A549 (cell line): ENCODE results near the gene DGUOK. TPM values are rescaled to one million over a fixed set of nuclear protein-coding genes. Genes with fewer than 3 reads are reported as not detected.
A peak's percentile ranks its signal among the peaks of the same experiment; 100 is the strongest.

Experiments used
- ATAC-seq, 2 experiments: fragments of 200-7000 bp in 1 of 2; fragments of >200 bp in 1 of 2; cut with Nextera tagmentation in 1 of 2; cut with Tn5 transposase in 1 of 2; 3 replicates each; pipeline versions ENCODE4 v1.8.0 to v1.9.1; 2018 to 2020; ENCODE audit warnings: mild to moderate bottlenecking in 1 of 2, moderate library complexity in 1 of 2
- CTCF ChIA-PET: fragments of 300-600 bp; sonication (Branson Sonifier 250); formaldehyde crosslinking; extraction: SDS; loops from one replicate; lab custom pipeline; 2021; ENCODE audit warnings: antibody characterized with exemption, inconsistent platforms; lab: Yijun Ruan, JAX
- POLR2A ChIA-PET: fragments of 350-600 bp; formaldehyde crosslinking; extraction: SDS; loops from one replicate; lab custom pipeline; 2021; ENCODE audit warnings: antibody characterized with exemption, inconsistent platforms; lab: Yijun Ruan, JAX
- DNase-seq, 2 experiments: peaks; one replicate each; pipeline versions ENCODE4 v3.0.0 to v3.0.0-alpha.2; 2011 to 2016; ENCODE audit warnings: low read depth in 1 of 2, low spot score in 1 of 2
- FAIRE-seq: peaks from 2 replicates; lab custom pipeline; 2011; peaks lifted over from hg19 to GRCh38; lab: Jason Lieb, UNC
- H3K27ac ChIP-seq, 2 experiments: fragments of >200 bp; sonication (Bioruptor Twin); formaldehyde crosslinking; 3 replicates each; pipeline ENCODE4 v1.5.1; 2016 to 2017
- H3K4me1 ChIP-seq: fragments of >200 bp; sonication (Bioruptor Twin); formaldehyde crosslinking; 3 replicates; pipeline ENCODE4 v1.6.1; 2016
- H3K4me2 ChIP-seq: fragments of >200 bp; sonication (Bioruptor Twin); formaldehyde crosslinking; 3 replicates; pipeline ENCODE4 v1.6.1; 2016
- H3K4me3 ChIP-seq: fragments of >200 bp; sonication (Bioruptor Twin); formaldehyde crosslinking; 3 replicates; pipeline ENCODE4 v1.5.1; 2016
- H3K9me3 ChIP-seq: fragments of >200 bp; sonication (Bioruptor Twin); formaldehyde crosslinking; 3 replicates; pipeline ENCODE4 v1.6.1; 2016
- BHLHE40 ChIP-seq: IDR thresholded peaks from 2 replicates; pipeline ENCODE4 v1.6.1; 2012; ENCODE audit warnings: low read depth, low read length, inconsistent platforms
- CBX2 ChIP-seq: fragments of 200-600 bp; sonication (generic); IDR thresholded peaks from 2 replicates; pipeline ENCODE4 v1.6.1; 2016; ENCODE audit warnings: low read depth, mild to moderate bottlenecking, borderline replicate concordance
- CEBPB ChIP-seq, 2 experiments: fragments of >200 bp in 1 of 2; sonication (Bioruptor Twin) in 1 of 2; formaldehyde crosslinking in 1 of 2; IDR thresholded peaks; 2 replicates each; pipeline ENCODE4 v1.6.1; 2012 to 2016
- CHD2 ChIP-seq: fragments of 150-350 bp; IDR thresholded peaks from 2 replicates; pipeline ENCODE4 v1.6.1; 2014; ENCODE audit warnings: low read length; ENCODE audit not compliant: partially characterized antibody
- EHF ChIP-seq: fragments of 250-450 bp; sonication (Bioruptor Pico); IDR thresholded peaks from 2 replicates; pipeline ENCODE4 v1.5.0; 2020; ENCODE audit warnings: mild to moderate bottlenecking
- EHMT2 ChIP-seq: fragments of 200-600 bp; sonication (generic); IDR thresholded peaks from 2 replicates; pipeline ENCODE4 v1.6.1; 2016; ENCODE audit warnings: antibody characterized with exemption, low read depth, mild to moderate bottlenecking, moderate library complexity
- HDAC2 ChIP-seq: fragments of 200-600 bp; sonication (generic); IDR thresholded peaks from 2 replicates; pipeline ENCODE4 v1.6.1; 2016
- HOXA7 ChIP-seq: fragments of 250-450 bp; sonication (Bioruptor Pico); IDR thresholded peaks from 2 replicates; pipeline ENCODE4 v1.5.0; 2020; ENCODE audit warnings: mild to moderate bottlenecking, moderate library complexity
- HOXB5 ChIP-seq: fragments of 250-450 bp; sonication (Bioruptor Pico); IDR thresholded peaks from 2 replicates; pipeline ENCODE4 v1.5.0; 2020; ENCODE audit warnings: mild to moderate bottlenecking, moderate library complexity
- KDM5A ChIP-seq: fragments of 200-600 bp; sonication (generic); IDR thresholded peaks from 2 replicates; pipeline ENCODE4 v1.6.1; 2016; ENCODE audit warnings: antibody characterized with exemption, mild to moderate bottlenecking
- MAFK ChIP-seq: fragments of 450-650 bp; IDR thresholded peaks from 2 replicates; pipeline ENCODE4 v1.6.1; 2014; ENCODE audit not compliant: partially characterized antibody
- MYC ChIP-seq: IDR thresholded peaks from 2 replicates; pipeline ENCODE4 v1.6.1; 2012; ENCODE audit warnings: mild to moderate bottlenecking, inconsistent platforms, low read length, improper control_type of control experiment, borderline replicate concordance
- NPAS2 ChIP-seq: fragments of 250-450 bp; sonication (Bioruptor Pico); IDR thresholded peaks from 2 replicates; pipeline ENCODE4 v1.8.0; 2022; ENCODE audit warnings: mild to moderate bottlenecking, moderate library complexity, borderline replicate concordance
- PBX3 ChIP-seq: IDR thresholded peaks from 2 replicates; pipeline ENCODE4 v1.6.1; 2012
- PHF8 ChIP-seq: fragments of 200-600 bp; sonication (generic); IDR thresholded peaks from 2 replicates; pipeline ENCODE4 v1.6.1; 2016; ENCODE audit warnings: low read depth, mild to moderate bottlenecking, antibody characterized with exemption, moderate library complexity, borderline replicate concordance
- POLR2A ChIP-seq: IDR thresholded peaks from 2 replicates; pipeline ENCODE4 v1.6.1; 2012; ENCODE audit warnings: mild to moderate bottlenecking, low read length
- RARB ChIP-seq: fragments of 250-450 bp; sonication (Bioruptor Pico); IDR thresholded peaks from 2 replicates; pipeline ENCODE4 v1.8.0; 2021; ENCODE audit warnings: mild to moderate bottlenecking, moderate library complexity
- RCOR1 ChIP-seq: fragments of 150-350 bp; IDR thresholded peaks from 2 replicates; pipeline ENCODE4 v1.6.1; 2014; ENCODE audit warnings: antibody characterized with exemption, low read length, low read depth
- REST ChIP-seq: fragments of 200-600 bp; sonication (generic); IDR thresholded peaks from 2 replicates; pipeline ENCODE4 v1.6.1; 2016; ENCODE audit warnings: antibody characterized with exemption, mild to moderate bottlenecking, moderate library complexity
- RNF2 ChIP-seq: fragments of 200-600 bp; sonication (generic); IDR thresholded peaks from 2 replicates; pipeline ENCODE4 v1.6.1; 2016; ENCODE audit warnings: low read depth, mild to moderate bottlenecking, antibody characterized with exemption, moderate library complexity, borderline replicate concordance
- SMC3 ChIP-seq: fragments of >200 bp; sonication (Bioruptor Twin); formaldehyde crosslinking; IDR thresholded peaks from 3 replicates; pipeline ENCODE4 v1.6.1; 2018; ENCODE audit warnings: inconsistent platforms
- ZFP36 ChIP-seq: fragments of 450-650 bp; IDR thresholded peaks from 2 replicates; pipeline ENCODE4 v1.6.1; 2014; ENCODE audit warnings: borderline replicate concordance; ENCODE audit not compliant: partially characterized antibody
- ZNF302 ChIP-seq: fragments of 250-450 bp; sonication (Bioruptor Pico); IDR thresholded peaks from 2 replicates; pipeline ENCODE4 v1.9.0; 2021; ENCODE audit warnings: inconsistent platforms, mild to moderate bottlenecking, moderate library complexity
- WGBS: methylation state at CpG from one replicate; pipeline ENCODE4 v1.1.6; 2017; ENCODE audit errors: missing lambda C conversion rate; 5-methylcytosine and 5-hydroxymethylcytosine counted together
- polyA plus RNA-seq, 4 experiments: library from polyadenylated mRNA; depleted of rRNA in 3 of 4; stranded (reverse); fragments of >200 nt; fragmentation: RNase III in 1 of 4; extraction: RNeasy Plus Mini Kit Qiagen cat#74134 plus additional on column Dnase treatment in 1 of 4; gene quantifications; 2 replicates in 3 of 4; 3 replicates in 1 of 4; pipeline ENCODE4 v1.2.3, GENCODE V29; 2011 to 2017
- TF ChIP-seq, protein P1 (sequence below): fragments of >200 bp; sonication (Bioruptor Twin); formaldehyde crosslinking; IDR thresholded peaks from 2 replicates; pipeline ENCODE4 v1.6.1; 2016

Gene DGUOK
- polyA plus RNA-seq, 2 of the 4 experiments (the other 2 are of a cell fraction) = 128 to 145 TPM

GRCh38 chr2:73925033-73925704 lies 1.5 kb upstream of the DGUOK start:
- no peak for ATAC-seq
- peaks cover 32% of the 10 kb centered on the region for H3K4me1 ChIP-seq
- H3K27ac ChIP-seq = peak overlapping the region in 1 of 2 experiments; percentile 1; a peak in 1 of 6 replicates
- no peaks in the 10 kb centered on the region for H3K9me3 ChIP-seq
- no peak overlapping the region for H3K4me2 ChIP-seq
- CTCF ChIA-PET = interaction anchor here (1.1 to 1.4 kb wide), 3 partner anchors 13 to 61 kb away, joined by 3 to 4 read pairs (median 4); no protein-coding TSS in a partner anchor
- no peak for TF ChIP-seq MYC
- TF ChIP-seq REST = no peak
- no peak for TF ChIP-seq CBX2
- TF ChIP-seq HOXB5 (CRISPR knock-in tag) = no peak
- no peak for TF ChIP-seq RNF2
- TF ChIP-seq PHF8 = no peak
- no peak for TF ChIP-seq MAFK
- no peak for TF ChIP-seq CHD2
- TF ChIP-seq PBX3 = no peak
- no peak for TF ChIP-seq POLR2A
- TF ChIP-seq HOXA7 (CRISPR knock-in tag) = no peak
- no peak for TF ChIP-seq BHLHE40
- no peak for TF ChIP-seq RARB (CRISPR knock-in tag)
- TF ChIP-seq ZNF302 (CRISPR knock-in tag) = no peak
- no peak for TF ChIP-seq EHF (CRISPR knock-in tag)
- TF ChIP-seq EHMT2 = no peak
- TF ChIP-seq, protein P1, sequence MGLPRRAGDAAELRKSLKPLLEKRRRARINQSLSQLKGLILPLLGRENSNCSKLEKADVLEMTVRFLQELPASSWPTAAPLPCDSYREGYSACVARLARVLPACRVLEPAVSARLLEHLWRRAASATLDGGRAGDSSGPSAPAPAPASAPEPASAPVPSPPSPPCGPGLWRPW = no peak
- TF ChIP-seq ZFP36 = no peak
- TF ChIP-seq, all 56 proteins: peak for 0
- WGBS = 87% methylated on average over 7 of the region's 7 CpGs
- POLR2A ChIA-PET = no interaction called here
- no peak overlapping the region for H3K4me3 ChIP-seq
- FAIRE-seq (no peak), DNase-seq (peak in 1 of 2 experiments; percentile 49)

- Histone ChIP-seq H3K27ac (peak overlapping the region; percentile 86 to 93), H3K4me3 (peak overlapping the region; percentile 67), H3K4me2 (peak overlapping the region; percentile 76), H3K9me3 (no peaks in the 10 kb centered on the region), H3K4me1 (peaks cover 34% of the 10 kb centered on the region)
- 53% methylated on average over 13 of the region's 13 CpGs for WGBS
- no peak for FAIRE-seq
- ATAC-seq = no peak
- CTCF ChIA-PET = interaction anchor here (0.7 to 1.4 kb wide), 2 partner anchors 12 to 33 kb away, joined by 3 to 4 read pairs; no protein-coding TSS in a partner anchor
- DNase-seq = peak in 1 of 2 experiments; percentile 36
- POLR2A ChIA-PET = no interaction called here
- TF ChIP-seq SMC3 (no peak), ZNF302 (CRISPR knock-in tag) (no peak), EHMT2 (no peak), POLR2A (no peak), CEBPB (IDR thresholded peaks at IDR 0.05) (no peak), KDM5A (no peak), RARB (CRISPR knock-in tag) (no peak), REST (no peak), HDAC2 (no peak), RCOR1 (no peak), HOXA7 (CRISPR knock-in tag) (no peak), NPAS2 (no peak), MAFK (no peak)
- TF ChIP-seq, protein P1 = no peak
Observed at GRCh38 chr2:73925853-73926492, 707 bp upstream of the DGUOK start.
